DND-41 (cell line): Measurements from ENCODE around the gene CHST12.

ENCODE experiments used
- ATAC-seq: fragments of 200-7000 bp; cut with Tn5 transposase; 3 replicates; pipeline ENCODE4 v1.9.1; 2021; ENCODE audit warnings: low read depth; ENCODE audit not compliant: insufficient read depth
- DNase-seq: peaks from one replicate; pipeline ENCODE4 v3.0.0-alpha.2; 2020
- H2AFZ ChIP-seq: 2 replicates; pipeline ENCODE4 v1.6.0; 2012; ENCODE audit warnings: low read depth, low read length
- H3K27ac ChIP-seq: 2 replicates; pipeline ENCODE4 v1.5.1; 2012; ENCODE audit warnings: low read length, inconsistent platforms
- H3K27me3 ChIP-seq: fragments of 200-600 bp; sonication (generic); 2 replicates; pipeline ENCODE4 v1.6.0; 2012; ENCODE audit warnings: low read length, mild to moderate bottlenecking, inconsistent platforms; ENCODE audit not compliant: insufficient read depth, poor library complexity
- H3K36me3 ChIP-seq: 2 replicates; pipeline ENCODE4 v1.5.1; 2012; ENCODE audit warnings: low read length, inconsistent platforms; ENCODE audit not compliant: insufficient read depth
- H3K4me1 ChIP-seq: 2 replicates; pipeline ENCODE4 v1.5.1; 2012; ENCODE audit warnings: mild to moderate bottlenecking, low read length; ENCODE audit not compliant: insufficient read depth
- H3K4me2 ChIP-seq: 2 replicates; pipeline ENCODE4 v1.6.0; 2012; ENCODE audit warnings: mild to moderate bottlenecking, moderate library complexity, low read length, inconsistent platforms; ENCODE audit not compliant: insufficient read depth
- H3K4me3 ChIP-seq, 2 experiments: fragments of 200-600 bp in 1 of 2; shearing (Covaris generic) in 1 of 2; 2 replicates each; pipeline ENCODE4 v1.5.1; 2012 to 2016; ENCODE audit warnings: inconsistent platforms in 2 of 2, low read length in 2 of 2, mild to moderate bottlenecking in 2 of 2, low read depth in 1 of 2, moderate library complexity in 1 of 2
- H3K79me2 ChIP-seq: 2 replicates; pipeline ENCODE4 v1.6.0; 2012; ENCODE audit warnings: low read length, inconsistent platforms; ENCODE audit not compliant: insufficient read depth
- H3K9ac ChIP-seq: 2 replicates; pipeline ENCODE4 v1.6.0; 2012; ENCODE audit warnings: low read depth, mild to moderate bottlenecking, inconsistent platforms, low read length, moderate library complexity
- H3K9me3 ChIP-seq: 2 replicates; pipeline ENCODE4 v1.5.1; 2012; ENCODE audit warnings: low read length, moderate library complexity, mild to moderate bottlenecking, inconsistent platforms; ENCODE audit not compliant: insufficient read depth, severe bottlenecking
- H4K20me1 ChIP-seq: 2 replicates; pipeline ENCODE4 v1.6.0; 2012; ENCODE audit warnings: low read length; ENCODE audit not compliant: insufficient read depth
- CTCF ChIP-seq: IDR thresholded peaks from 2 replicates; pipeline ENCODE4 v1.5.1; 2012; ENCODE audit warnings: borderline replicate concordance, low read length, moderate library complexity, mild to moderate bottlenecking; ENCODE audit not compliant: poor library complexity, severe bottlenecking; ENCODE audit errors: extremely low read depth
- EZH2 ChIP-seq: IDR thresholded peaks from 3 replicates; pipeline ENCODE4 v1.6.1; 2012; ENCODE audit warnings: borderline replicate concordance, low read depth, mild to moderate bottlenecking, moderate library complexity, low read length, inconsistent platforms; ENCODE audit not compliant: severe bottlenecking

Gene CHST12

DNA sequence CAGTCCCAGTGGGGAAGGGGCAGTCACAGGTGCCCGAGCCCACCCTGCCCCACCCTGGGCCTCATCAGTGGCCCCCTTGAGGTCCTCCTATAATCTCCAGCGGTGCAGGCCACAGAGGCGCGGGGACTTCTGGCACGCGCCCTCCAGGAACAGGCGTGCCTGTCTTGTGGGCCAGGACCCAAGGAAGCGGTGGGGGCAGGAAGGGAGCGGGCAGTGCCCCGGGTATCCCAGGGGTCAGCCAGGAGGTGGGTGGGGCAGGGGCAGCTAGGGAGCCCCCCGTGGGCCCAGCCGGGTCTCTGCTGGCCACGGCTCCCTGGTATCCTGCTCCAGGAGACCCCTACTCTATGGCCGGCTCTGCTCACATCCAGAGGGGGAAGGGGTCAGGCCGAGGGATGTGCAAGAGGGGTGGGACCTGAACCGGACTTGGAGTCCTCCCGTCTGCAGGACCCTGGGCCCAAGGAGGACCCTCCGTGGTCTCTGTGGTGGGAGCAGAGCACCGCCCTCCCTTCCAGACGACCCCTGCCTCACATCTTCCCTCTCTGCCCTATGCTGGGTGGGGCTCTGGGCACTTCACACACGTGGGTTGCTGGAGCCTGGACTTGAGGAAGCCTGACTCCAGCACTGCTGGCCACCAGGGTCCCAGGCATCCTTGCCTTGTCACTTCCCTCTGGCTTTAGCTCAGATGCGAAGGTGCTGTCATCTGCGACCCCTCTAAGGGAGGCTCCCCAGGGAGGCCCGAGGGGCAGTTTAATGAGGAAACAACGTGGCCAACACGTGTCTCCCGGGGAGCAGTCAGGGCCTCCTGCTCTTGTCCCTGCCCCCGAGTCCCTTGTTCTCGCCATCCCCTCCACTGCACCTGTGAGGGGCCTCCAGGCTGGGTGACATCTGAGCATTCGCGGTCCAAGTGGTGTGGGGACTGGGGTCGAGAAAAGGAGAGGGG lies 91.0 kb downstream of the CHST12 start:
- Histone ChIP-seq H3K4me1 (no peaks in the 10 kb centered on the region), H3K9ac (no peak overlapping the region), H3K79me2 (no peaks in the 10 kb centered on the region), H4K20me1 (no peaks in the 10 kb centered on the region; the same call in 1 of the 2 replicates), H2AFZ (no peak overlapping the region), H3K4me2 (no peak overlapping the region), H3K9me3 (no peaks in the 10 kb centered on the region), H3K4me3 (no peak overlapping the region), H3K36me3 (no peaks in the 10 kb centered on the region), H3K27me3 (no peaks in the 10 kb centered on the region), H3K27ac (no peak overlapping the region)
- no peak for TF ChIP-seq CTCF
- TF ChIP-seq EZH2: no peak
- no peak for DNase-seq
- no peak for ATAC-seq

DNA sequence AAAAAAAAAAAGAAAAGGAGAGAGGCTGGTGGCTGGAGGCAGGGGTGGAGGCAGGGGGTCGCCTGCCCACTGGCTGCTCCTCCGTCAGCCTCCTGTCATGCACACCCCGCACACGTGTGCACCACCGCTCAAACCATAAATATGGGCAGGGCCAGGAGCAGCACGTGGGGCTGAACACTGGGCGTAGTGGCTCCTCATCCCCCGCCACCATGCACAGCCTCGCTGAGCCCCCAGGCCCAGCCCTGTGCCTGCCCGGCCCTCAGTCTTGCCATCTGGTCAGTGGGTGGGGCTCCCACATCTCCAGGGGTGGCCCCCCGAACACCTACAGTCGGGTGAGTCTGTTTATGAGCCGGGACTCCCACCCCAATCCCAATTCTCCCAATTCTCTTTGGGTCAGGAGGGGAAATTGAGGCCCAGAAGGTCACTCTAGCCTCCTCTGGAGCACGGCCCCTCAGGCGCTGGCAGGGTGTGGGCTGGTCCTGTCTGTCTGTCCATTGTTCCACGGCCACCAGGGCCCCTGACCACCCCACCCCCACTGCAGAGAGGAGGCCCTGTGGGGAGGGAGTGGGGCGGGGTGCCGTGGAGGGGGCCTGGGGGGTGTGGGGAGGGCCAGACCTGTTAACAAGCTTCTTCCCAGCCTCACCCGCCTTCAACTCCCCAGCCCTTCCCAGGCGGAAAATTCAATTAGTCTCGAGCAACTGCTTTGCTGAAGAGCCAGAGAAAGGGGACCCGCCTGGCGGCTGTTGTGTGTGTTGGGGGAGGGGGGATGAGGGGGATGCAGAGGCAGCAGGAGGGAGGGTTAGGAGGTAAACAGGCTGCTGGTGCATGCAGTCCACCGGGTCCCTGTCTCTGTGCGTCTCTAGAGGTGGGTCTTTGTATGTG lies 92.2 kb downstream of the CHST12 start:
- Histone ChIP-seq H3K4me1 (no peaks in the 10 kb centered on the region), H3K4me3 (no peak overlapping the region), H3K4me2 (no peak overlapping the region), H2AFZ (no peak overlapping the region), H3K79me2 (no peaks in the 10 kb centered on the region), H4K20me1 (no peaks in the 10 kb centered on the region; the same call in 1 of the 2 replicates), H3K9ac (no peak overlapping the region), H3K9me3 (no peaks in the 10 kb centered on the region), H3K36me3 (no peaks in the 10 kb centered on the region), H3K27ac (no peak overlapping the region), H3K27me3 (no peaks in the 10 kb centered on the region)
- no peak for TF ChIP-seq EZH2
- no peak for TF ChIP-seq CTCF
- ATAC-seq (no peak), DNase-seq (no peak)

DNA sequence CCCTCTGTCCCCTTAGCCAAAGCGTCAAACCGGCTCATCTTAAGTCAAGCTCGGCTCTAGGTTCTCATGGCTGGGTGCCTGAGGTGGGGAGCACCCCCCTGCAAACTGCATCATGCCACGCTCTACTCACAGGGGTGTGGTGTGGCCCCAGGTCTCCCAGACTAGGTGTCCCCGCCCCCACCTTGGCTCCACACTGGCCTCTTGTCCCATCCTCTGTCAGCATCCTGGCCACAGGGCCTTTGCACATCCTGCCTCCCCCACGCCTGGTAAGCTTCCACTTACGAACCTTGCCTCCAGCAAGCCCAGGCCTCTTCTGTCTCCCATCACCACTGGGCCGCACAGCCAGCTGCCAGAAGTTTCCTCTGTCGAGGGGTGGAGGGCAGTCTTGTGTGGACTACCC lies 93.0 kb downstream of the CHST12 start:
- Histone ChIP-seq H3K27ac (no peak overlapping the region), H3K9me3 (no peaks in the 10 kb centered on the region), H3K9ac (no peak overlapping the region), H3K79me2 (no peaks in the 10 kb centered on the region), H3K36me3 (no peaks in the 10 kb centered on the region), H3K4me2 (no peak overlapping the region), H3K4me3 (no peak overlapping the region), H3K4me1 (no peaks in the 10 kb centered on the region), H2AFZ (no peak overlapping the region), H4K20me1 (no peaks in the 10 kb centered on the region; the same call in 1 of the 2 replicates), H3K27me3 (no peaks in the 10 kb centered on the region)
- no peak for DNase-seq
- TF ChIP-seq EZH2 (no peak), CTCF (no peak)
- no peak for ATAC-seq
